Glomerular endothelial cell (primary cell): ENCODE measurements around the gene SGSH. TPM values are rescaled to one million over a fixed set of nuclear protein-coding genes. Genes with fewer than 3 reads are reported as not detected.

Experiments
- DNase-seq: peaks from one replicate; pipeline ENCODE4 v3.0.0-alpha.2; 2011; ENCODE audit warnings: low read depth, low spot score; ENCODE audit errors: extremely low read depth
- total RNA-seq: library from RNA; depleted of rRNA; stranded (reverse); fragments of >200 nt; gene quantifications from 2 replicates; pipeline ENCODE4 v1.2.3, GENCODE V29; 2015

The SGSH gene
- total RNA-seq, 1 donor from 2014 or later = 79.5 TPM

- DNase-seq = no peak
Observed at GRCh38 chr17:80190716-80191115, 29.4 kb downstream of the SGSH start.

GRCh38 chr17:80189611-80190010, 30.5 kb downstream of the SGSH start:
- no peak for DNase-seq

DNA sequence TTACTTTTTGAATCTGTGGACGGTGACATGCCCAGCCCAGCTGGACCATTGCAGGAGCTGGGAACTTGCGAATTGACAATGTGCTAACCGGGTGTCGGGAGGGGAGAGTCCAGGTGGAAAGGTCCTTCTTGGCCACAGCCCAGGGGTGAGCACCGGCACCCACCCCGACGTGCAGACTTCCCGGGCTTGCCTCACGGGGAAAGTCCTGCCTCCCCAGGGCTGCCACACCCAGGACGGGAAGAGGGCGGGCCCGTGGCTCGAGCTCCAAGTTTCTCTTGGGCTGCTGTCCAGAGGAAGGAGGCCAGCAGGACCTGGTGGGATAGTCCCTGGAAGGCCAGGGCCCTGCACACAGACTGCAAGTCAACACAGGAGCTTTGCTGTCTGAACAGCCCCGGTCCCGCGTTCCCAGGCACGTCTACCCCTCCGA, 32.6 kb downstream of the SGSH start:
- no peak for DNase-seq

GRCh38 chr17:80187090-80187489, 33.0 kb downstream of the SGSH start:
- DNase-seq = no peak

DNA sequence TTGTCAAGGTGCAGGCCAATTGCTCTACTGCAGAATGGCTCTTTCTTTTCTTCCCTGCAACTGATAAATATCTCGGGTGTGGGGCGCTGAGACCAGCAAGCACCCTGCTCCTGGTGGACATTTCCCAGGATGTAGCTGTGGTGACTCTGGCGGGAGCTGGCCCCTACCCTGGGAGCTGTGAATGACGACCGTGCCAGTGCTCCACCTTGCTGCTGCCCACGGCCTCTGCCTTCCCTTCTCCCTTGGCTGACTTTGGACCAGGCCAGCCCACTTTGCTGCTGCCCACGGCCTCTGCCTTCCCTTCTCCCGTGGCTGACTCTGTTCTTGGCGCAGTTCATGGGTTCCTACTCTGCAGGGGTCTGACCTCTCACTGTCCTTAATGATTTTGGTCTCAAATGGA, 34.2 kb downstream of the SGSH start:
- no peak for DNase-seq

GRCh38 chr17:80184423-80184714, 35.8 kb downstream of the SGSH start:
- no peak for DNase-seq

DNA sequence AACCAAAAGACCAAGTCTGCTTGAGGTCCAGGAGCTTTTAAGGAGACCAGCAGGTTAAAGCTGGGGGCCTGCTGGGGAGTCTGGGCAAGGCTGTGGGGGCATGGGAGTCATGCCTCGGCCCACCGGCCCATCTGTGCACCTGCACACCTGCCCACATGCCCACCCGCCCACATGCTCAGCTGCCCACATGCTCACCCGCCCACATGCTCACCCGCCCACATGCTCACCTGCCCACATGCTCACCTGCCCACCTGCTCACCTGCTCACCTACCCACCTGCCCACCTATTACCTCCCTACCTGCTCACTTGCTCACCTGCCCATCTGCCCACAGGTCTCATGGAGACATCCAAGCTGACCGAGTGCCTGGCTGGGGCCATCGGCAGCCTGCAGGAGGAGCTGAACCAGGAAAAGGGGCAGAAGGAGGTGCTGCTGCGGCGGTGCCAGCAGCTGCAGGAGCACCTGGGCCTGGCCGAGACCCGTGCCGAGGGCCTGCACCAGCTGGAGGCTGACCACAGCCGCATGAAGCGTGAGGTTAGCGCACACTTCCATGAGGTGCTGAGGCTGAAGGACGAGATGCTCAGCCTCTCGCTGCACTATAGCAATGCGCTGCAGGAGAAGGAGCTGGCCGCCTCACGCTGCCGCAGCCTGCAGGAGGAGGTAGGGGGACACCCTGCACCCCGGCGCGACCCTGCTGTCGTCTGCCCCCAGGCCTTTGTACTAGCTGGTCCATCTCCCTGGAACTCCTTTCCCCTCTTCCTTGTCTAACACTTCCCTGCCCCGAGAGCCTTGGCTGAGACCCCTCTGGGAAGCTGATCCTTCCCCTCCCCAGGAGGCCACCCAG, 36.3 kb downstream of the SGSH start:
- no peak for DNase-seq

GRCh38 chr17:80182845-80183223, 37.3 kb downstream of the SGSH start:
- DNase-seq = no peak

- DNase-seq = no peak
Observed at GRCh38 chr17:80182118-80182844, 37.9 kb downstream of the SGSH start.

DNA sequence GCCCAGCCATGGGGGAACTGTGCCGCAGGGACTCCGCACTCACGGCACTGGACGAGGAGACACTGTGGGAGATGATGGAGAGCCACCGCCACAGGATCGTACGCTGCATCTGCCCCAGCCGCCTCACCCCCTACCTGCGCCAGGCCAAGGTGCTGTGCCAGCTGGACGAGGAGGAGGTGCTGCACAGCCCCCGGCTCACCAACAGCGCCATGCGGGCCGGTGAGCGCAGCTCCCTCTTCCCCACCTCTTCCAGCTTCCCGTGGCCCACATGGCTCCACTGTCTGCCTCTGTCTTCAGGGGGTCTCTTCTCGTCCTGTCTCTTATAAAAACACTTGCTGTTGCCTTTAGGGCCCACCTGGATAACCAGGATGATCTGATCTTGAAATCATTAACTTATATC, 38.7 kb downstream of the SGSH start:
- no peak for DNase-seq

- DNase-seq = no peak
Observed at GRCh38 chr17:80180192-80180591, 39.9 kb downstream of the SGSH start.

DNA sequence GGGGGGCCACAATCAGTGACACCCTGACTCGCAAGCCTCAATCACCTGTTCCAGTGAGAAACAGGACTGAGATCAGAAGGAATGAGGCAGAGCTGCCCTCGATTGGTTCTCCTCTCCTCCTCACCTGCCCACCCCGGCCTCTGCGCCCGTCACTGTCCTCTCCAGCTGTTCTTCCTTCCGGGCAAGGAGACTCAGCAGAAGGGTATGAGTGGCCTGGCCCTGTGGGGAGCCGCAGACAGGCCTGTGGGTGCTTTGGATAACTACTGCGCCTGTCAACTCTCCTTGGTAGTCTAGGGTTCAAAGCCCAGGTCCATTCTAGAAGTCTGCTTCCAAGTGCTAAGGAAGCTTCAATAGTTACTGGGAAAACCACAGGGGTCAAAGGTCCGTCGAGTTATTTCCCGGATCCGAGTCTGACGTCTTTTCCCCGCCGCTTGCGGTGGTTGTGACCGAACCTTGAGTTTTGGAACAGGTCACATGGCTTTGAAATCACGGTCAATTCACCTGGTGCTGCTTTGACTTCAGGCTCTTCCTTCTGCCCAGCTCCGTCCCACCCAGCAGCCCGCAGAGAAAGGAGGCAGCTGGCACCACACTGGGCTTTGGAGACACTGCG, 42.0 kb downstream of the SGSH start:
- peak; percentile 29 for DNase-seq

GRCh38 chr17:80176757-80177156, 43.4 kb downstream of the SGSH start:
- DNase-seq = no peak

GRCh38 chr17:80173916-80174315, 46.2 kb downstream of the SGSH start:
- DNase-seq = no peak

GRCh38 chr17:80173126-80173525, 47.0 kb downstream of the SGSH start:
- no peak for DNase-seq

DNA sequence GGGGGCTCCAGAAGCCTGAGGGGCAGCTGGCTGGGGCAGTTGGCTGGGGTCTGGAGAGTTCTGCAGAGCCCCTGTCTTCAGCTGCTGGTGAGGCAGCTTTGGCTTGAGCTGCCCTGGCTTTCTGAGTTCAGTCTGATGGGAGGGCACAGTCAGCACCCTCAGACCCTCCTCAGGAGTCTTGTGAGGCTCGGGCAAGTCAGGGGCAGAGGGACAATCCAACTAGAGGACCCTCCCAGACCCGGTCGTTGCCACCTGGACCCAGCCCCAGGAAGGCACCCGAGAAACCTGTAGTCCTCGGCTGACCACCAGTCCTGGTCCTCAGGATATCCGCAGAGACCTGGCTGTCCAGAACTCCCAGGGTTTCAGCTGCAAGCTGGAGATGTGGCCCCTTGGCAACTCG, 48.5 kb downstream of the SGSH start:
- DNase-seq = no peak

DNA sequence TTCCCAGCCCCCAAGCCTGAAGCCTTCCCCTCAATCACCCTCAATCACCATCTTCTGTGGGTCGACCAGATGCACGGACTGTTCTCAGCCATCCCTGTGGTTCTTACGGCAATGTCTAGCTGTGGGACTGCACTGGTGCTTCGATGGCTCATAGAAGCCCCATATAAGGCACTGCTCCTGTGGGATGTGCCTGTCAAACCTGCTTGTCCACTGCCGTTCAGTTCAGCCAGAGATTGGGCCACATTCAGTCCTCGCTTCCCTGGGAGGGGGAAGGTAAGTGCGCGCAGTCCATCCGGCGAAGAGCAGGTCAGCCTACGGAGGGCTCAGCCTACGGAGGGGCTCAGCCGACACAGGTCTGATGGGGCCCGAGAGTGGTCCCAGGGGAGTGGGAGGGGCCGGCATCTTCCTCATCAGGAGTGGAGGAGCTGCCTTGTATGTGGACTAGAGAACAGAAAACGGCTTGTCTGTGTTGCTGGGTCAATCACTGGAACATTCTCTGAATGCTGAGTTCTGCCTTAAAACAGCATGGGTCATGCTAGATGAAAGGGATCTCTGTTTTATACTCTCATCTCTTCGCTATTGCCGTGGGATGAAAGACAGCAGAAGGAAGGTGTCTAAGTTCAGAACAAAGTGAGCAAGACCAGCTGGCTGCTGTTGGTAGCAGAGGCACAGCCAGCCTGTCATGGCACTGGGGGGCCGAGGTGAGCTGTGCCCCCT, 50.2 kb downstream of the SGSH start, which contains the start of gene CARD14:
Gene CARD14 (plus strand): TSS at position 247 of the 717 bp plus-strand sequence. CDS start 11,409 bp downstream, outside the sequence.
- no peak for DNase-seq

DNA sequence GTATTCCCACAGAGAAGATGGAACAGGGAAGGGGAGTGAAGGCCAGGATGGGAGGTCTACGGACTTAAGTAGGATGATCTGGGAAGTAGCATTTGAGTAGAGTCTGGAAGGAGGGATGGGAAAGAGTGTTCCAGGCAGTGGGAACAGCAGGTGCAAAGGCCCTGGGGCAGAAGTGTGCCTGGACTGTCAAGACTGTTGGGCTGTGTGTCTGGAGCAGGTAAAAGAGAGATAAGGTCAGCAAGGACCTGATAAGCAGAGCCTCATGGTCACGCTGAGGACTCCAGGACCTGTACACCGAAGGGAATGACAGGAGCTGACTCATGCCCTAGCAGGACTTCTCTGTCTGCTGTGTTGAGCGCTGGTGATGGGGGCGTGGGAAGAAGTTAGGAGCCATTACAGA, 51.0 kb downstream of the SGSH start:
- DNase-seq = no peak

DNA sequence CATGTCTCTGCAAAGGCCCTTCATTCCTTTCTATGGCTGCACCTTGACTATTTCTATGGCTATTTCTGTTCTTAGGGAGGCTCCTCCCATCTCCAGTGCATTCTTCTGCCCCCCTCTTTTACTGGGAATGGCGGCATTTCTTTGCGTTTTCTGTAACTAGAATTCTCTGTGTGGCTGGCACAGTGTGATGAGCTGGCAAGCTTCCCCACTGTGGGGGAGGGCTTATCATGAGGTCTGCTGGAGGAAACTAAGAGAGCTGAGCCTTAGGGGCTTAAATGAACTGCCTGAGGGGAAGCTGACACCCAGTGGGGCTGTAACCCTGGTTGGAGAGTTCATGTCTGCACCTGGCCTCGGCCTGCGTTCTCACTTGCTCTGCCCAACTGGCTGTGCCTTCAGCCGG, 51.8 kb downstream of the SGSH start:
- no peak for DNase-seq

DNA sequence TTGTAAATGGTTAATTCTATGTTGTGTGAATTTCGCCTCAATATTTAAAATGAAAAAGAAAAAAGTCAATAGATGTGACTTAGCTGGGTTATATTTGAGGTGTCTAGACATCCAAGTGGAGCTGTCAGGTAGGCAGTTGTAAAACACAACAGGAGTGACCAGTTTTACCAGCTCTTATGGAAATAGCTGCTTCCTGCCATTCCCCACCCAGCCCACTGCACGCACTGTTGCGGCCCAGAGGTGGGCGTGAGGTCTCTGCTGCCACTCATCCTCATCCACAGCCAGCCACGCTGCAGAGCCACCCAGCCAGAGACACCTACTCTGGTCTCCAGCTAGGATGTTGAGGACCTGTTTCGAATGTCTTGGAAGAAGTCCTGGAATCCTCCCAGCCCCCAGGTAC, 53.7 kb downstream of the SGSH start:
- no peak for DNase-seq

DNA sequence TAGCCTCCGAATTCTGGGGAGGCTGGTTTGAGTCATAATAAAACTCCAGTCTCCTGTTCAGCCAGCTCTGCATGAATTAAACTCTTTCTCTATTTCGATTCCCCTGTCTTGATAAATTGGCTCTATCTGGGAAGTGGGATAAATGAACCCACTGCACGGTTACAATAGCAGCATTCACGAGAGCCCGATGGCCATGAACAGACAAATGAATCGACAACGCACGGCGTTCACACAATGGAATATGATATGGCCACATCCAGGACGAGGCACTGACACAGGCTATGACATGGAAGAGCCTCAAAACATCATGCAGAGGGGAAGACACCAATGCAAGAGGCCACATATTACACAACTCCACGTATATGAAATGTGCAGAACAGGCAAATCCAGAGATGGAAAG, 55.9 kb downstream of the SGSH start:
- DNase-seq = no peak
